ENCODE measurements around the gene AKR1B15.

The AKR1B15 gene

GRCh38 chr7:134619627-134620331 is 70.9 kb downstream of the AKR1B15 start:
- no peak for DNase-seq

- DNase-seq: no peak
Measured at GRCh38 chr7:134622303-134622995, 73.5 kb downstream of the AKR1B15 start.

GRCh38 chr7:134623193-134623592 is 74.3 kb downstream of the AKR1B15 start:
- no peak for DNase-seq

GRCh38 chr7:134625550-134625949 is 76.6 kb downstream of the AKR1B15 start:
- no peak for DNase-seq

- DNase-seq: no peak
Measured at GRCh38 chr7:134627109-134627774, 78.3 kb downstream of the AKR1B15 start.

GRCh38 chr7:134627775-134628153 is 78.9 kb downstream of the AKR1B15 start:
- DNase-seq: no peak

- DNase-seq: no peak
Measured at GRCh38 chr7:134629445-134629844, 80.5 kb downstream of the AKR1B15 start.

Data from activated naive CD4-positive, alpha-beta T cell treated with anti-CD3 and anti-CD28 coated beads, Interleukin-2, amount 50 U/mL, for 16 hours (primary cell).